ENCODE measurements around the gene SUGT1. TPM values are rescaled to one million over a fixed set of nuclear protein-coding genes. Genes with fewer than 3 reads are reported as not detected.
"Not testable (repeated sequence)": the region's sequence is repeated elsewhere in the genome, so short reads cannot be mapped to it uniquely, and the experiment has no call there.

SUGT1 gene
- total and polyA plus RNA-seq, 2 donors (not counting 1 experiment from before 2014, with no cell fraction given) = 9.5 to 38.4 TPM

DNA sequence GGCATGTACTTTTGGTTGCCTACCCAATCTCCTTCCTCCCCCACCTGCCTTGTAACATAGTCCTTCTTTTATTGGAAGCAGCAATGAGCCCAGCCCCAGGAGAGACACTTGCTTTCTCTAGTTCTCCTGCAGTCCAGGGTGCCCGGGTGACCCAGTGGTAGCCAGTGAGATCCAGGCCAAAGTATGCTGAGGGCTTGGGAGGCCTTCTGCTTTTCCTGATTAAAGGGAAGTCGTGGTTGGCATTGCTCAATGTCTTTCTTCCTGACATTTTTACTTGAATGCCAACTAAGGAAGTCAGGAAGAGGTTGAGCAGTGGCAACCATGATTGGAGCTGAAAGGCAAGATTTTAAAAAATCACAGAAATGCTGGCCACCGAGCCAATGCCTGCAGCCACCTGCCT, 61.3 kb downstream of the SUGT1 start:
- H3K4me1 Mint-ChIP-seq = no peaks in the 10 kb centered on the region
- H3K4me3 Mint-ChIP-seq = no peak overlapping the region
- H2AFZ ChIP-seq (ENCODE audit: insufficient read depth, low read depth, low read length, poor library complexity, severe bottlenecking) = no peak overlapping the region

GRCh38 chr13:52720904-52721303, 68.3 kb downstream of the SUGT1 start:
- POLR2A ChIA-PET; H3K4me3 Mint-ChIP-seq; ATAC-seq (ENCODE audit: low read depth); H3K4me1 ChIP-seq (ENCODE audit: control insufficient read depth in 2 of 2, insufficient read depth in 2 of 2, low read length in 2 of 2); H3K27ac Mint-ChIP-seq; H4K20me1 ChIP-seq (ENCODE audit: control insufficient read depth, insufficient read depth, low read length, poor library complexity, severe bottlenecking); H3K4me3 ChIP-seq (ENCODE audit: control extremely low read depth in 1 of 5, extremely low read depth in 1 of 5, insufficient read depth in 1 of 5, low read depth in 2 of 5, low read length in 4 of 5); H3K27ac ChIP-seq (ENCODE audit: low read length in 2 of 2); H3K27me3 ChIP-seq (replicated peaks in 1 of 4; ENCODE audit: control extremely low read depth in 1 of 4, control insufficient read depth in 3 of 4, insufficient read depth in 4 of 4, low read length in 3 of 4); H3K79me2 ChIP-seq (ENCODE audit: control insufficient read depth, insufficient read depth, low read length); H2AFZ ChIP-seq (ENCODE audit: insufficient read depth, low read depth, low read length, poor library complexity, severe bottlenecking); CTCF ChIA-PET; H3K9ac ChIP-seq (ENCODE audit: low read length); DNase-seq; H3K36me3 ChIP-seq (replicated peaks in 1 of 2; ENCODE audit: control extremely low read depth in 1 of 2, control insufficient read depth in 1 of 2, extremely low read depth in 1 of 2, insufficient read depth in 2 of 2, low read length in 1 of 2); H3K4me1 Mint-ChIP-seq; intact Hi-C loops (cut with micrococcal nuclease); H3K9me3 ChIP-seq (ENCODE audit: control extremely low read depth in 1 of 3, control insufficient read depth in 2 of 3, insufficient read depth in 1 of 3, low read length in 2 of 3); H3K9me3 Mint-ChIP-seq (ENCODE audit: insufficient read depth); H3K4me2 ChIP-seq (replicated peaks; ENCODE audit: low read depth, low read length, poor library complexity, severe bottlenecking): not testable (repeated sequence)
- peaks cover 42% of the 10 kb centered on the region for H3K27me3 Mint-ChIP-seq
- WGBS (ENCODE audit: insufficient coverage) = 100% methylated on average over 3 of the region's 7 CpGs

More for the DNA sequence above, 61.3 kb downstream of the SUGT1 start:
- Histone ChIP-seq H3K36me3 (replicated peaks in 1 of 2; ENCODE audit: control extremely low read depth in 1 of 2, control insufficient read depth in 1 of 2, extremely low read depth in 1 of 2, insufficient read depth in 2 of 2, low read length in 1 of 2) (no peaks in the 10 kb centered on the region), H3K4me1 (ENCODE audit: control insufficient read depth in 2 of 2, insufficient read depth in 2 of 2, low read length in 2 of 2) (no peaks in the 10 kb centered on the region), H3K4me3 (ENCODE audit: control extremely low read depth in 1 of 5, extremely low read depth in 1 of 5, insufficient read depth in 1 of 5, low read depth in 2 of 5, low read length in 4 of 5) (no peak overlapping the region), H3K9me3 (ENCODE audit: control extremely low read depth in 1 of 3, control insufficient read depth in 2 of 3, insufficient read depth in 1 of 3, low read length in 2 of 3) (no peaks in the 10 kb centered on the region), H3K4me2 (replicated peaks; ENCODE audit: low read depth, low read length, poor library complexity, severe bottlenecking) (no peak overlapping the region), H3K27ac (ENCODE audit: low read length in 2 of 2) (no peak overlapping the region), H3K9ac (ENCODE audit: low read length) (no peak overlapping the region), H4K20me1 (ENCODE audit: control insufficient read depth, insufficient read depth, low read length, poor library complexity, severe bottlenecking) (no peaks in the 10 kb centered on the region), H3K27me3 (replicated peaks in 1 of 4; ENCODE audit: control extremely low read depth in 1 of 4, control insufficient read depth in 3 of 4, insufficient read depth in 4 of 4, low read length in 3 of 4) (no peaks in the 10 kb centered on the region), H3K79me2 (ENCODE audit: control insufficient read depth, insufficient read depth, low read length) (no peaks in the 10 kb centered on the region)
- POLR2A ChIA-PET = no interaction called here
- CTCF ChIA-PET = no interaction called here
- intact Hi-C loops (cut with micrococcal nuclease) = no loop called here
- Mint-ChIP-seq H3K9me3 (ENCODE audit: insufficient read depth) (peaks cover 4% of the 10 kb centered on the region), H3K27ac (no peak overlapping the region), H3K27me3 (peaks cover 19% of the 10 kb centered on the region)
- no peak for ATAC-seq (ENCODE audit: low read depth)
- TF ChIP-seq EZH2 (IDR thresholded peaks at IDR 0.05; ENCODE audit: borderline replicate concordance, insufficient read depth, low read depth, low read length, poor library complexity, severe bottlenecking) (no peak), CTCF (IDR thresholded peaks at IDR 0.05) (no peak)
- 0% methylated on average over 1 of the region's 3 CpGs for WGBS (ENCODE audit: insufficient coverage)
- no peak for DNase-seq

- ATAC-seq (ENCODE audit: low read depth); H3K27me3 ChIP-seq (replicated peaks in 1 of 4; ENCODE audit: control extremely low read depth in 1 of 4, control insufficient read depth in 3 of 4, insufficient read depth in 4 of 4, low read length in 3 of 4); H3K4me3 Mint-ChIP-seq; H3K9ac ChIP-seq (ENCODE audit: low read length); H3K4me3 ChIP-seq (ENCODE audit: control extremely low read depth in 1 of 5, extremely low read depth in 1 of 5, insufficient read depth in 1 of 5, low read depth in 2 of 5, low read length in 4 of 5); H3K4me1 ChIP-seq (ENCODE audit: control insufficient read depth in 2 of 2, insufficient read depth in 2 of 2, low read length in 2 of 2); H3K9me3 Mint-ChIP-seq (ENCODE audit: insufficient read depth); H3K27ac ChIP-seq (ENCODE audit: low read length in 2 of 2); H3K79me2 ChIP-seq (ENCODE audit: control insufficient read depth, insufficient read depth, low read length); CTCF ChIA-PET; H2AFZ ChIP-seq (ENCODE audit: insufficient read depth, low read depth, low read length, poor library complexity, severe bottlenecking); H3K36me3 ChIP-seq (replicated peaks in 1 of 2; ENCODE audit: control extremely low read depth in 1 of 2, control insufficient read depth in 1 of 2, extremely low read depth in 1 of 2, insufficient read depth in 2 of 2, low read length in 1 of 2); DNase-seq; H3K9me3 ChIP-seq (ENCODE audit: control extremely low read depth in 1 of 3, control insufficient read depth in 2 of 3, insufficient read depth in 1 of 3, low read length in 2 of 3); H3K4me1 Mint-ChIP-seq; POLR2A ChIA-PET; intact Hi-C loops (cut with micrococcal nuclease); H3K4me2 ChIP-seq (replicated peaks; ENCODE audit: low read depth, low read length, poor library complexity, severe bottlenecking); H3K27ac Mint-ChIP-seq; H4K20me1 ChIP-seq (ENCODE audit: control insufficient read depth, insufficient read depth, low read length, poor library complexity, severe bottlenecking): not testable (repeated sequence)
- peaks cover 41% of the 10 kb centered on the region for H3K27me3 Mint-ChIP-seq
- WGBS (ENCODE audit: insufficient coverage) = 100% methylated on average over 1 of the region's 2 CpGs
These were observed 68.7 kb downstream of the SUGT1 start for GRCh38 chr13:52721356-52721755.
